PFSK-1 (cell line): ENCODE results near the gene BEND7.

Source experiments
- FOXP2 ChIP-seq: optimal IDR thresholded peaks from 2 replicates; pipeline ENCODE3; 2011; ENCODE audit warnings: borderline replicate concordance, control low read depth, inconsistent platforms; ENCODE audit not compliant: insufficient read depth; ENCODE audit errors: extremely low read length, extremely low read depth
- POLR2AphosphoS5 ChIP-seq: IDR thresholded peaks from 2 replicates; pipeline ENCODE4 v1.6.1; 2012; ENCODE audit warnings: low read depth, mild to moderate bottlenecking, control low read depth, low read length, moderate library complexity
- SIN3A ChIP-seq: IDR thresholded peaks from 2 replicates; pipeline ENCODE4 v1.6.1; 2012; ENCODE audit warnings: mild to moderate bottlenecking, low read length, moderate library complexity, borderline replicate concordance; ENCODE audit not compliant: insufficient read depth
- TAF1 ChIP-seq: IDR thresholded peaks from 2 replicates; pipeline ENCODE4 v1.6.1; 2012; ENCODE audit warnings: low read length, control low read depth, borderline replicate concordance; ENCODE audit not compliant: insufficient read depth
- TF ChIP-seq, protein P1 (sequence below), 2 experiments: IDR thresholded peaks; 2 replicates each; pipeline versions ENCODE4 v1.6.1 to v1.8.0; 2011 to 2012; ENCODE audit warnings: low read depth in 2 of 2, low read length in 2 of 2, control low read depth in 1 of 2, inconsistent platforms in 1 of 2, mild to moderate bottlenecking in 1 of 2, moderate library complexity in 1 of 2; ENCODE audit not compliant: insufficient read depth in 1 of 2

Gene BEND7

DNA sequence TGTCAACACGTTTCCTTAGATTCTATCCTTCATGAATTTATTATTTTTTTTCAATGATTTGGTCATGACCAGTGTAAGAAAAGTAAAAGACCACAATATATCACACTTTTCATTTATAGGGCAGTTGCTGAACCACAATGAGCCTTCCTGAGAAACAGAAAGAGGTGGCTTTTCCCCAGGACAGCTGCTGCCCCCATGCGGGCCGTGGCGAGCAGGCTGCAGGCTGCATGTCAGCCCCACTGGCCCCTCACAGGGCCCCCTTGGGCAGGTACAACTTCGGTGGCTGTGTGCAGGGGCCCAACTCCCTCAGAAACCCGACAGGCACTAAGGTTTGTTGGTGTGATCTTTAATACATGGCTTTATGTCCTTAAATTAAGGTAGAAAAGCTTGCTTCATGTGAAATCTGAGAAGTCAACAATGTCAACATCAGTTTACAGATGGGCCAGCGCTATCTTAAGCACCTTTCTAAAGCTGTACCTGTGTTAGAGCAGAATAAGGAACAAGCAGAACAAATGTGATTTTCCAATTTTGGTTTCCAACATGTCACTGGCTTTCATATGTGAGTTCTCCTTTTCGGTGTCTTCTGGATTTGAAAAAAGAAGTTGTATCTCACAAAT, 10.6 kb downstream of the BEND7 start:
- TF ChIP-seq TAF1: no peak
- TF ChIP-seq FOXP2: no peak
- TF ChIP-seq, protein P1, sequence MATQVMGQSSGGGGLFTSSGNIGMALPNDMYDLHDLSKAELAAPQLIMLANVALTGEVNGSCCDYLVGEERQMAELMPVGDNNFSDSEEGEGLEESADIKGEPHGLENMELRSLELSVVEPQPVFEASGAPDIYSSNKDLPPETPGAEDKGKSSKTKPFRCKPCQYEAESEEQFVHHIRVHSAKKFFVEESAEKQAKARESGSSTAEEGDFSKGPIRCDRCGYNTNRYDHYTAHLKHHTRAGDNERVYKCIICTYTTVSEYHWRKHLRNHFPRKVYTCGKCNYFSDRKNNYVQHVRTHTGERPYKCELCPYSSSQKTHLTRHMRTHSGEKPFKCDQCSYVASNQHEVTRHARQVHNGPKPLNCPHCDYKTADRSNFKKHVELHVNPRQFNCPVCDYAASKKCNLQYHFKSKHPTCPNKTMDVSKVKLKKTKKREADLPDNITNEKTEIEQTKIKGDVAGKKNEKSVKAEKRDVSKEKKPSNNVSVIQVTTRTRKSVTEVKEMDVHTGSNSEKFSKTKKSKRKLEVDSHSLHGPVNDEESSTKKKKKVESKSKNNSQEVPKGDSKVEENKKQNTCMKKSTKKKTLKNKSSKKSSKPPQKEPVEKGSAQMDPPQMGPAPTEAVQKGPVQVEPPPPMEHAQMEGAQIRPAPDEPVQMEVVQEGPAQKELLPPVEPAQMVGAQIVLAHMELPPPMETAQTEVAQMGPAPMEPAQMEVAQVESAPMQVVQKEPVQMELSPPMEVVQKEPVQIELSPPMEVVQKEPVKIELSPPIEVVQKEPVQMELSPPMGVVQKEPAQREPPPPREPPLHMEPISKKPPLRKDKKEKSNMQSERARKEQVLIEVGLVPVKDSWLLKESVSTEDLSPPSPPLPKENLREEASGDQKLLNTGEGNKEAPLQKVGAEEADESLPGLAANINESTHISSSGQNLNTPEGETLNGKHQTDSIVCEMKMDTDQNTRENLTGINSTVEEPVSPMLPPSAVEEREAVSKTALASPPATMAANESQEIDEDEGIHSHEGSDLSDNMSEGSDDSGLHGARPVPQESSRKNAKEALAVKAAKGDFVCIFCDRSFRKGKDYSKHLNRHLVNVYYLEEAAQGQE (IDR thresholded peaks at IDR 0.05; ENCODE audit: insufficient read depth in 1 of 2, low read depth in 2 of 2, low read length in 2 of 2): no peak
- no peak for TF ChIP-seq POLR2AphosphoS5
- TF ChIP-seq SIN3A: no peak

DNA sequence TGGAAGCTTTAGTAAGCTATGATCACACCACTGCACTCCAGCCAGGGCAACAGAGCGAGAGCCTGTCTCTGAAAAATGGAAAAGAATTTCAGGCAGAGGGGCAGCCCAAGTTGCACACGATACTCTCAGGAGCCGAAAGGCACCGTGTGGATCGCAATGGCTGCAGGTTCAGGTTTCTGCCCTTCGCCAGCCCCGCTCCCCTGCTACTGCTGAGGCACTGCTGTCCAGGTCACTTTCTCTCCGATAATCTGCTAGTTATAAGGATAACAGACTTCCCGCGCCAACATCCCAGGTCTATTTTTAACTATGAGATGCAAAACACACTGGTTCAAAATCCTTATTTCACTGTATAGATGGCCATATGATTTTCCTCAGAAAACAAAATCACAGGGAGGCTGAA, 11.1 kb downstream of the BEND7 start:
- no peak for TF ChIP-seq POLR2AphosphoS5
- no peak for TF ChIP-seq FOXP2
- TF ChIP-seq TAF1: no peak
- no peak for TF ChIP-seq SIN3A
- TF ChIP-seq, protein P1 (IDR thresholded peaks at IDR 0.05; ENCODE audit: insufficient read depth in 1 of 2, low read depth in 2 of 2, low read length in 2 of 2): no peak

DNA sequence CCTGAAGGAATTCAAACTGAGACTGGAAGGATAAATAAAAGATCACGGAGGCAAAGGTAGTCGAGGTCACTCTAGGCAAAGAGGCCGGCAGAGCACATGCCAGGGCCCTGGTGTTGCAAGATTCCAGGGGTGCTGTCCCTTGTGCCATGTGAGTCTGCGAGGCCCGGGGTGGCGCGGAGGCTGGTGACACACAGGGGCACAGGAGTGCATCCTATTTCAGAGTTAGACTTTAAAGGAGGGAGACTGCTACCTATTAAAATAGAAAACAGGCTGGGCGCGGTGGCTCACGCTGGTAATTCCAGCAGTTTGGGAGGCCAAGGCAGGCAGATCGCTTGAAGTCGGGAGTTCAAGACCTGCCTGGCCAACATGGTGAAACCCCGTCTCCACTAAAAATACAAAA, 12.6 kb downstream of the BEND7 start:
- TF ChIP-seq SIN3A: no peak
- TF ChIP-seq POLR2AphosphoS5: no peak
- TF ChIP-seq FOXP2: no peak
- TF ChIP-seq, protein P1 (IDR thresholded peaks at IDR 0.05; ENCODE audit: insufficient read depth in 1 of 2, low read depth in 2 of 2, low read length in 2 of 2): no peak
- no peak for TF ChIP-seq TAF1

DNA sequence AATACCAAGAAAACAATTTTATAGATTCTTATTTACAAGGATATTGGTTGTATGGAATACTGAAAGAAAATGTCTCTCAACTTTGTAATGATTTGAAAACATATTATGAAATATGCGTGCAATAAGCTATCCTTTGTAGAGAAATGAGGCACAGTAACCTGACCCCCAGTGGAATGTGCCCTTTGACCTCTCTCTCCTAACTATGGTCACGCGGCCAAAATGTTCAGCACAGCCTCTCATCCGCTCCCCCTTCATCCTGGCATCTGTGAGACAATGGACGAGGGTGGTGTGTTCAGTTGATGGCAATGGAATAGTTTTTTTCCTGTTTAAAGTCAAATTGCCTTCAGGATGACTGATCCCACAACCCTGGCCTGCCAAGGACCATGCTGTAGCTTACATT, 13.3 kb downstream of the BEND7 start:
- TF ChIP-seq FOXP2: no peak
- no peak for TF ChIP-seq SIN3A
- no peak for TF ChIP-seq TAF1
- TF ChIP-seq, protein P1 (IDR thresholded peaks at IDR 0.05; ENCODE audit: insufficient read depth in 1 of 2, low read depth in 2 of 2, low read length in 2 of 2): no peak
- TF ChIP-seq POLR2AphosphoS5: no peak

DNA sequence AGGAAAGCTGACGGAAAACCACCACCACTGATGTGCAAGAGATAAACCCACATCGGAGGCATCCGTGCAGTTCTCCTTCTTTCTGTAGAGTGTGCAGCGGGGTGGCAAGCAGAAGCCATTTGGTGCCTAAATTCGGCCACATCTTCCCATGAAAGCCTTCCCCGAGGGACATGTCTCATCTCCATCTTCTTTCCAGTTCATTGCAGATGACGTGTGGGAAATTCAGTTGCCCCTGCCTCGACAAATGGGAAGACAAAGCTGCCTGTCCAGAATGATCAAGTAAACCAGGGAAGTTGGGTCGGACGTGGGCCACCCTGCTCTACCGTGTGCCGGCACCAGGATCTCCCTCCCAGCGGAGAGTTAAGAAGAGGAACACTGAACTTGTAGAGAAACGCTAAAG, 14.5 kb downstream of the BEND7 start:
- TF ChIP-seq POLR2AphosphoS5 (no peak), SIN3A (no peak), TAF1 (no peak), FOXP2 (no peak)
- TF ChIP-seq, protein P1 (IDR thresholded peaks at IDR 0.05; ENCODE audit: insufficient read depth in 1 of 2, low read depth in 2 of 2, low read length in 2 of 2): no peak
